Liver (tissue), 9 donors: ENCODE data around the gene HIF1AN. TPM values are rescaled to one million over a fixed set of nuclear protein-coding genes. Genes with fewer than 3 reads are reported as not detected.

Experiments
- DNase-seq: peaks from one replicate; pipeline ENCODE4 v3.0.0-alpha.2; 2017; ENCODE audit warnings: low spot score
- H3K27ac ChIP-seq, 2 donors: one replicate each; pipeline ENCODE4 v1.7.0; 2013; ENCODE audit warnings: inconsistent platforms in 2 of 2, low read length in 2 of 2, control low read depth in 1 of 2, low read depth in 1 of 2, mild to moderate bottlenecking in 1 of 2
- H3K27me3 ChIP-seq, 4 donors: one replicate each; pipeline versions ENCODE4 v1.6.1 to v1.7.0; 2013; ENCODE audit warnings: low read length in 3 of 4, inconsistent platforms in 1 of 4, mild to moderate bottlenecking in 1 of 4, moderate library complexity in 1 of 4; ENCODE audit not compliant: control insufficient read depth in 4 of 4, insufficient read depth in 4 of 4
- H3K36me3 ChIP-seq, 4 donors: one replicate each; pipeline versions ENCODE4 v1.6.1 to v1.7.0; 2013; ENCODE audit warnings: low read length in 3 of 4, mild to moderate bottlenecking in 3 of 4, low read depth in 1 of 4, moderate library complexity in 1 of 4; ENCODE audit not compliant: control insufficient read depth in 4 of 4, insufficient read depth in 3 of 4
- H3K4me1 ChIP-seq, 4 donors: one replicate each; pipeline versions ENCODE4 v1.6.1 to v1.7.0; 2013; ENCODE audit warnings: low read length in 3 of 4, mild to moderate bottlenecking in 3 of 4, moderate library complexity in 1 of 4; ENCODE audit not compliant: control insufficient read depth in 4 of 4, insufficient read depth in 4 of 4
- H3K4me3 ChIP-seq, 3 donors: one replicate each; pipeline versions ENCODE4 v1.6.1 to v1.7.0; 2013; ENCODE audit warnings: low read length in 3 of 3, control low read depth in 1 of 3, low read depth in 1 of 3, mild to moderate bottlenecking in 1 of 3
- H3K9ac ChIP-seq, 2 donors: one replicate each; pipeline ENCODE4 v1.7.0; 2013; ENCODE audit warnings: low read length in 2 of 2, mild to moderate bottlenecking in 2 of 2, moderate library complexity in 2 of 2, control low read depth in 1 of 2, low read depth in 1 of 2
- H3K9me3 ChIP-seq, 4 donors: one replicate each; pipeline versions ENCODE4 v1.6.1 to v1.7.0; 2013; ENCODE audit warnings: low read length in 3 of 4; ENCODE audit not compliant: control insufficient read depth in 4 of 4
- ATF3 ChIP-seq: IDR thresholded peaks from 2 replicates; pipeline ENCODE4 v1.6.1; 2016; ENCODE audit warnings: antibody characterized with exemption
- CTCF ChIP-seq: fragments of 150-350 bp; IDR thresholded peaks from 2 replicates; pipeline ENCODE4 v1.5.1; 2017; ENCODE audit warnings: improper control_type of control experiment, low read depth, low read length; ENCODE audit not compliant: missing input control
- EGR1 ChIP-seq, 2 donors: IDR thresholded peaks; 2 replicates each; pipeline ENCODE4 v1.6.1; 2016 to 2018; ENCODE audit warnings: antibody characterized with exemption in 2 of 2, low read depth in 2 of 2
- FOXA1 ChIP-seq: IDR thresholded peaks from 2 replicates; pipeline ENCODE4 v1.6.1; 2016; ENCODE audit warnings: antibody characterized with exemption
- FOXA2 ChIP-seq: IDR thresholded peaks from 2 replicates; pipeline ENCODE4 v1.6.1; 2016; ENCODE audit warnings: antibody characterized with exemption
- HNF4A ChIP-seq, 2 donors: conservative IDR thresholded peaks; 2 replicates each; pipeline ENCODE4 v1.6.1; 2016; ENCODE audit warnings: antibody characterized with exemption in 2 of 2, mild to moderate bottlenecking in 2 of 2
- JUND ChIP-seq, 2 donors: IDR thresholded peaks; 2 replicates each; pipeline ENCODE4 v1.6.1; 2016; ENCODE audit warnings: antibody characterized with exemption in 2 of 2
- MAX ChIP-seq: IDR thresholded peaks from 2 replicates; pipeline ENCODE4 v1.6.1; 2016; ENCODE audit warnings: antibody characterized with exemption
- NR2F2 ChIP-seq: IDR thresholded peaks from 2 replicates; pipeline ENCODE4 v1.6.1; 2016; ENCODE audit warnings: antibody characterized with exemption
- REST ChIP-seq: IDR thresholded peaks from 2 replicates; pipeline ENCODE4 v1.6.1; 2016; ENCODE audit warnings: antibody characterized with exemption, mild to moderate bottlenecking
- RXRA ChIP-seq, 2 donors: IDR thresholded peaks; 2 replicates each; pipeline ENCODE4 v1.6.1; 2017 to 2018; ENCODE audit warnings: antibody characterized with exemption in 2 of 2, mild to moderate bottlenecking in 1 of 2
- YY1 ChIP-seq: IDR thresholded peaks from 2 replicates; pipeline ENCODE4 v1.6.1; 2016; ENCODE audit warnings: antibody characterized with exemption, mild to moderate bottlenecking
- ZBTB33 ChIP-seq: IDR thresholded peaks from 2 replicates; pipeline ENCODE4 v1.6.1; 2016; ENCODE audit warnings: antibody characterized with exemption
- WGBS: extraction: QIAGEN DNeasy Blood & Tissue Kit; methylation state at CpG from one replicate; pipeline ENCODE4 v1.1.7; 2013; 5-methylcytosine and 5-hydroxymethylcytosine counted together
- polyA plus RNA-seq, 2 donors: library from polyadenylated mRNA; stranded (reverse) in 1 of 2; unstranded in 1 of 2; fragments of 200-250 nt in 1 of 2; fragments of >200 nt in 1 of 2; fragmentation: Nextera tagmentation in 1 of 2; extraction: Ambion mirVana in 1 of 2; gene quantifications; one replicate each; pipeline versions ENCODE4 v1.2.1 to v1.2.3, GENCODE V29; 2013 to 2015
- total RNA-seq, 2 donors: library from RNA; depleted of rRNA; stranded (reverse); fragments of >200 nt; gene quantifications; one replicate each; pipeline ENCODE4 v1.2.3, GENCODE V29; 2014
- donor health status: healthy.
- donor health status: healthy.
- donor health status: healthy.
- donor health status: healthy.
- donor health status: healthy.

HIF1AN gene
- total and polyA plus RNA-seq, 4 donors, result 4.6 to 10.7 (median 7.5) TPM

- no peak for TF ChIP-seq MAX
- no peak for TF ChIP-seq EGR1 (IDR thresholded peaks at IDR 0.05; ENCODE audit: low read depth in 2 of 2)
- TF ChIP-seq FOXA2, result no peak
- no peak for TF ChIP-seq FOXA1
- no peak for TF ChIP-seq REST
- no peak for TF ChIP-seq RXRA (IDR thresholded peaks at IDR 0.05)
- no peak for TF ChIP-seq JUND (IDR thresholded peaks at IDR 0.05)
- TF ChIP-seq CTCF, result no peak
- TF ChIP-seq NR2F2, result no peak
- no peak for TF ChIP-seq YY1
- no peak for TF ChIP-seq ZBTB33
- TF ChIP-seq HNF4A (conservative IDR thresholded peaks at IDR 0.05), result no peak
Observed at GRCh38 chr10:100522107-100522801, 13.5 kb upstream of the HIF1AN start.

GRCh38 chr10:100522945-100523344, 12.8 kb upstream of the HIF1AN start:
- no peaks in the 10 kb centered on the region for H3K27me3 ChIP-seq

More at GRCh38 chr10:100522107-100522801, 13.5 kb upstream of the HIF1AN start:
- WGBS, result 90% methylated on average over 5 of the region's 5 CpGs
- DNase-seq, result no peak
- Histone ChIP-seq H3K27ac (no peak overlapping the region), H3K4me1 (peaks cover 3 to 16% (median 9%) of the 10 kb centered on the region in 4 donors), H3K9me3 (no peaks in the 10 kb centered on the region), H3K4me3 (no peak overlapping the region), H3K36me3 (peaks cover 0 to 31% (median 28%) of the 10 kb centered on the region in 4 donors), H3K27me3 (no peaks in the 10 kb centered on the region), H3K9ac (no peak overlapping the region)

More at GRCh38 chr10:100522945-100523344, 12.8 kb upstream of the HIF1AN start:
- Histone ChIP-seq H3K9ac (no peak overlapping the region), H3K9me3 (no peaks in the 10 kb centered on the region), H3K36me3 (peaks cover 0 to 31% (median 28%) of the 10 kb centered on the region in 4 donors), H3K27ac (no peak overlapping the region), H3K4me1 (peaks cover 3 to 16% (median 6%) of the 10 kb centered on the region in 4 donors), H3K4me3 (no peak overlapping the region)
- DNase-seq, result no peak
- no peak for TF ChIP-seq ATF3
- 91% methylated on average over 9 of the region's 9 CpGs for WGBS
